Stomach (tissue), 9 donors: ENCODE measurements around the gene SARDH. TPM values are rescaled to one million over a fixed set of nuclear protein-coding genes. Genes with fewer than 3 reads are reported as not detected.

Source experiments
- DNase-seq, 2 donors: peaks; one replicate each; pipeline versions ENCODE4 v3.0.0 to v3.0.0-alpha.2; 2013 to 2019
- H3K27ac ChIP-seq, 5 donors: fragments of 200-600 bp in 4 of 5; sonication (generic) in 4 of 5; one replicate each; pipeline ENCODE4 v1.5.1; 2013 to 2019; ENCODE audit warnings: mild to moderate bottlenecking in 1 of 5, moderate library complexity in 1 of 5
- H3K27me3 ChIP-seq, 3 donors: fragments of 200-600 bp; sonication (generic); one replicate each; pipeline ENCODE4 v1.5.1; 2017 to 2019; ENCODE audit warnings: mixed run types in 1 of 3
- H3K36me3 ChIP-seq, 4 donors: fragments of 200-600 bp; sonication (generic); 1 replicate in 3 of 4; 2 replicates in 1 of 4; pipeline ENCODE4 v1.5.1; 2016 to 2019
- H3K4me1 ChIP-seq, 4 donors: fragments of 200-600 bp; sonication (generic); one replicate each; pipeline ENCODE4 v1.5.1; 2016 to 2019
- H3K4me3 ChIP-seq, 4 donors: fragments of 200-600 bp; sonication (generic) in 3 of 4; one replicate each; pipeline ENCODE4 v1.5.1; 2016 to 2019; ENCODE audit warnings: mild to moderate bottlenecking in 1 of 4
- H3K9me3 ChIP-seq, 4 donors: fragments of 200-600 bp; sonication (generic); one replicate each; pipeline ENCODE4 v1.5.1; 2016 to 2019
- CTCF ChIP-seq, 7 experiments: fragments of 450-650 bp in 4 of 7; fragments of 200-600 bp in 3 of 7; sonication (generic) in 3 of 7; IDR thresholded peaks; one replicate each; pipeline ENCODE4 v1.5.1; 2016 to 2019; ENCODE audit warnings: antibody characterized with exemption in 7 of 7, control low read depth in 2 of 7, mild to moderate bottlenecking in 1 of 7
- EP300 ChIP-seq: sonication (generic); formaldehyde crosslinking; IDR thresholded peaks from one replicate; pipeline ENCODE4 v1.6.1; 2017; ENCODE audit warnings: antibody characterized with exemption
- POLR2A ChIP-seq, 4 donors: fragments of 450-650 bp; IDR thresholded peaks; one replicate each; pipeline ENCODE4 v1.6.1; 2016; ENCODE audit warnings: antibody characterized with exemption in 4 of 4, control low read depth in 2 of 4, mild to moderate bottlenecking in 1 of 4, moderate library complexity in 1 of 4
- POLR2AphosphoS5 ChIP-seq, 3 donors: sonication (generic); formaldehyde crosslinking; IDR thresholded peaks; one replicate each; pipeline ENCODE4 v1.6.1; 2016; ENCODE audit warnings: antibody characterized with exemption in 3 of 3
- WGBS, 5 donors: extraction: QIAGEN DNeasy Blood & Tissue Kit in 3 of 5; methylation state at CpG; one replicate each; pipeline versions ENCODE4 v1.1.5 to v1.1.7; 2013 to 2018; 5-methylcytosine and 5-hydroxymethylcytosine counted together
- intact Hi-C: fragments of 100-400 bp; cut with DNase I; formaldehyde crosslinking; loops from one replicate; pipeline ENCODE4 v1.15.1; 2023; ENCODE audit warnings: low total_unique reads
- polyA plus RNA-seq, 3 donors: library from polyadenylated mRNA; stranded (reverse); fragments of 200-250 nt; gene quantifications; one replicate each; pipeline ENCODE4 v1.2.3, GENCODE V29; 2013
- total RNA-seq, 5 donors: library from RNA; depleted of rRNA; stranded (reverse); fragments of >200 nt; gene quantifications; one replicate each; pipeline versions ENCODE4 v1.1.0 to v1.2.3, GENCODE V29; 2014 to 2016
- donor health status: healthy with polysubstance abuse.
- donor health status: Bipolar disorder and iron deficiency.
- donor health status: healthy.

SARDH gene
- total and polyA plus RNA-seq, 8 donors: 0.76 to 15.2 (median 2.6) TPM; not detected in 1

GRCh38 chr9:133779516-133780403, 41.6 kb upstream of the SARDH start:
- TF ChIP-seq EP300: no peak
- no peak for TF ChIP-seq CTCF (IDR thresholded peaks at IDR 0.05)
- no peak for TF ChIP-seq POLR2AphosphoS5 (IDR thresholded peaks at IDR 0.05)
- no peak for TF ChIP-seq POLR2A (IDR thresholded peaks at IDR 0.05)
- no peak for DNase-seq
- Histone ChIP-seq H3K4me1 (no peaks in the 10 kb centered on the region), H3K9me3 (peaks cover 0 to under 1% (median 0%) of the 10 kb centered on the region in 4 donors), H3K4me3 (no peak overlapping the region), H3K36me3 (peaks cover 15 to 84% (median 53%) of the 10 kb centered on the region in 4 donors), H3K27me3 (no peaks in the 10 kb centered on the region), H3K27ac (no peak overlapping the region)
- WGBS, 5 donors: 85 to 93% (median 88%) methylated on average over 15 to 19 of the region's 19 CpGs
- intact Hi-C loops: loop anchor here (10.0 kb wide), 1 partner anchor 315 kb away; no protein-coding TSS in a partner anchor

DNA sequence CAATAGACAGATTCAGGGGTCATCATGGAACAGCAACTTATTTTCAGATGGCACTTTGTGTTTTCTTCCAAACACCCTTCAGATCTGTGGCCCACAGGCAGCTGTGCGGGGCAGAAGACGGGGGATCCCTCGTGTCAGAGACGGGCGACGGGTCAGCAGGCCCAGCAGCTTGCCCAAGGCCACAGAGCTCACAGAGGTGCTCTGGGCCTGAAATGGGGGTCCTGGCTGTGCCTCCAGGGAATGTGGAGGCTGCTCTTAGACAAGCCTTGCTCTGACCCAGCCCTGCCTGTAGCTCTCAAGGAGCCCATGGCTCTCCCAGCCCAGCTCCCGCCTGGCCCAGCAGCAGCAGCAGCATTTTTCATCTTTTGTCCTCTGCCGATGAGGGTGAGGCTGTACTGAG, 40.9 kb upstream of the SARDH start:
- TF ChIP-seq POLR2A (IDR thresholded peaks at IDR 0.05) (no peak), POLR2AphosphoS5 (IDR thresholded peaks at IDR 0.05) (no peak), EP300 (no peak), CTCF (IDR thresholded peaks at IDR 0.05) (no peak)
- Histone ChIP-seq H3K9me3 (peaks cover 0 to 7% (median 3%) of the 10 kb centered on the region in 4 donors), H3K27ac (no peak overlapping the region), H3K27me3 (no peaks in the 10 kb centered on the region), H3K36me3 (peaks cover 20 to 84% (median 60%) of the 10 kb centered on the region in 4 donors), H3K4me3 (no peak overlapping the region), H3K4me1 (no peaks in the 10 kb centered on the region)
- WGBS, 5 donors: 87 to 92% (median 91%) methylated on average over 7 to 8 of the region's 8 CpGs
- no peak for DNase-seq
- intact Hi-C loops: no loop called here

GRCh38 chr9:133778336-133779013, 40.3 kb upstream of the SARDH start:
- Histone ChIP-seq H3K27ac (no peak overlapping the region), H3K4me1 (no peaks in the 10 kb centered on the region), H3K9me3 (peaks cover 0 to 12% (median 6%) of the 10 kb centered on the region in 4 donors), H3K36me3 (peaks cover 20 to 88% (median 65%) of the 10 kb centered on the region in 4 donors), H3K27me3 (no peaks in the 10 kb centered on the region), H3K4me3 (no peak overlapping the region)
- no peak for DNase-seq
- intact Hi-C loops: no loop called here
- 89 to 95% (median 90%) methylated on average over 13 to 20 of the region's 20 CpGs for WGBS, 5 donors
- no peak for TF ChIP-seq POLR2A (IDR thresholded peaks at IDR 0.05)
- TF ChIP-seq EP300: no peak
- no peak for TF ChIP-seq POLR2AphosphoS5 (IDR thresholded peaks at IDR 0.05)
- TF ChIP-seq CTCF (IDR thresholded peaks at IDR 0.05): no peak

- Histone ChIP-seq H3K9me3 (peaks cover 0 to 12% (median 6%) of the 10 kb centered on the region in 4 donors), H3K27ac (no peak overlapping the region), H3K4me1 (no peaks in the 10 kb centered on the region), H3K4me3 (no peak overlapping the region), H3K27me3 (no peaks in the 10 kb centered on the region), H3K36me3 (peaks cover 20 to 87% (median 62%) of the 10 kb centered on the region in 4 donors)
- DNase-seq: no peak
- TF ChIP-seq POLR2AphosphoS5 (IDR thresholded peaks at IDR 0.05) (no peak), EP300 (no peak), CTCF (IDR thresholded peaks at IDR 0.05) (no peak)
- 93 to 97% (median 95%) methylated on average over 6 to 14 of the region's 14 CpGs for WGBS, 5 donors
- intact Hi-C loops: no loop called here
These were observed 39.7 kb upstream of the SARDH start for GRCh38 chr9:133777871-133778270.
